ENCODE measurements around the gene FRK.
"Not testable (repeated sequence)": the region's sequence is repeated elsewhere in the genome, so short reads cannot be mapped to it uniquely, and the experiment has no call there.

Gene FRK

GRCh38 chr6:116078945-116079344 is 18.3 kb upstream of the FRK start:
- Histone ChIP-seq H3K27ac (no peak overlapping the region), H3K4me3 (no peak overlapping the region)

- Histone ChIP-seq H3K4me3 (no peak overlapping the region), H3K27ac (no peak overlapping the region)
These were observed 17.8 kb upstream of the FRK start for GRCh38 chr6:116078522-116078921.

- no peak overlapping the region for H3K4me3 ChIP-seq
- H3K27ac ChIP-seq, result no peak overlapping the region
These were observed 14.2 kb upstream of the FRK start for GRCh38 chr6:116074732-116075390.

GRCh38 chr6:116073765-116074440 is 13.2 kb upstream of the FRK start:
- no peak overlapping the region for H3K27ac ChIP-seq
- no peak overlapping the region for H3K4me3 ChIP-seq

GRCh38 chr6:116072368-116072767 is 11.7 kb upstream of the FRK start:
- Histone ChIP-seq H3K4me3 (no peak overlapping the region), H3K27ac (no peak overlapping the region)

GRCh38 chr6:116070616-116071389 is 10.1 kb upstream of the FRK start:
- H3K27ac ChIP-seq, result no peak overlapping the region
- H3K4me3 ChIP-seq, result no peak overlapping the region

- no peak overlapping the region for H3K27ac ChIP-seq
- H3K4me3 ChIP-seq, result no peak overlapping the region
These were observed 9.4 kb upstream of the FRK start for GRCh38 chr6:116070101-116070500.

GRCh38 chr6:116066789-116067188 is 6.1 kb upstream of the FRK start:
- Histone ChIP-seq H3K4me3 (no peak overlapping the region), H3K27ac (no peak overlapping the region)

GRCh38 chr6:116064666-116065065 is 4.0 kb upstream of the FRK start:
- Histone ChIP-seq H3K27ac (no peak overlapping the region), H3K4me3 (no peak overlapping the region)

GRCh38 chr6:116062496-116062895 is 1.8 kb upstream of the FRK start:
- Histone ChIP-seq H3K27ac (no peak overlapping the region), H3K4me3 (no peak overlapping the region)

- Histone ChIP-seq H3K27ac (peak overlapping the region in 20 of 21 experiments; percentile 37 to 83 (median 68)), H3K4me3 (peak overlapping the region; percentile 31 to 53 (median 36))
These were observed 749 bp downstream of the FRK start for GRCh38 chr6:116059713-116060571.

- H3K4me3 ChIP-seq, result no peak overlapping the region
These were observed 2.9 kb downstream of the FRK start for GRCh38 chr6:116057766-116058165.

GRCh38 chr6:116055513-116055912 is 5.2 kb downstream of the FRK start:
- no peak overlapping the region for H3K4me3 ChIP-seq

More at GRCh38 chr6:116057766-116058165, 2.9 kb downstream of the FRK start:
- H3K27ac ChIP-seq, result no peak overlapping the region

GRCh38 chr6:116051244-116051643 is 9.4 kb downstream of the FRK start:
- Histone ChIP-seq H3K27ac (no peak overlapping the region), H3K4me3 (no peak overlapping the region)

More at GRCh38 chr6:116055513-116055912, 5.2 kb downstream of the FRK start:
- H3K27ac ChIP-seq, result no peak overlapping the region

- Histone ChIP-seq H3K4me3 (no peak overlapping the region), H3K27ac (no peak overlapping the region)
These were observed 10.0 kb downstream of the FRK start for GRCh38 chr6:116050737-116051136.

GRCh38 chr6:116049321-116049720 is 11.4 kb downstream of the FRK start:
- Histone ChIP-seq H3K4me3 (no peak overlapping the region), H3K27ac (no peak overlapping the region)

GRCh38 chr6:116047173-116047933 is 13.3 kb downstream of the FRK start:
- H3K4me3 ChIP-seq, result no peak overlapping the region
- H3K27ac ChIP-seq, result no peak overlapping the region

GRCh38 chr6:116046737-116047136 is 14.0 kb downstream of the FRK start:
- Histone ChIP-seq H3K4me3 (no peak overlapping the region), H3K27ac (no peak overlapping the region)

GRCh38 chr6:116046272-116046671 is 14.4 kb downstream of the FRK start:
- H3K4me3 ChIP-seq, H3K27ac ChIP-seq: not testable (repeated sequence)
